T-cell (primary cell): ENCODE data around the gene SPAG17. TPM values are rescaled to one million over a fixed set of nuclear protein-coding genes. Genes with fewer than 3 reads are reported as not detected.

ENCODE experiments used
- ATAC-seq, 4 experiments: fragments of 200-7000 bp in 3 of 4; fragments of 150-1000 bp in 1 of 4; cut with Tn5 transposase; replicated peaks in 1 of 4; 1 replicate in 3 of 4; 2 replicates in 1 of 4; pipeline ENCODE4 v1.10.0; 2021; ENCODE audit warnings: moderate library complexity in 3 of 4, mild to moderate bottlenecking in 2 of 4, moderate number of reproducible peaks in 1 of 4
- CTCF ChIA-PET, 2 donors: fragments of 300-600 bp; sonication (Branson Sonifier 250); formaldehyde crosslinking; loops; one replicate each; lab custom pipeline; 2022; ENCODE audit warnings: antibody characterized with exemption in 2 of 2; lab: Charles Lee
- POLR2A ChIA-PET, 2 donors: fragments of 300-600 bp; sonication (Branson Sonifier 250); formaldehyde crosslinking; loops; one replicate each; lab custom pipeline; 2022; ENCODE audit warnings: antibody characterized with exemption in 2 of 2; lab: Charles Lee
- DNase-seq, 35 experiments: peaks; one replicate each; pipeline versions ENCODE4 v3.0.0 to v3.0.0-alpha.2; 2013 to 2023
- H3K27ac ChIP-seq: one replicate; pipeline ENCODE4 v1.5.1; 2013; ENCODE audit warnings: low read length
- H3K27me3 ChIP-seq, 2 experiments: replicated peaks in 1 of 2; 1 replicate in 1 of 2; 2 replicates in 1 of 2; pipeline versions ENCODE4 v1.6.1 to v1.7.0; 2013; ENCODE audit warnings: low read length in 1 of 2, mixed read lengths in 1 of 2; ENCODE audit not compliant: control insufficient read depth in 2 of 2, insufficient read depth in 2 of 2; ENCODE audit errors: extremely low read depth in 1 of 2
- H3K36me3 ChIP-seq, 2 donors: 1 replicate in 1 of 2; 2 replicates in 1 of 2; pipeline versions ENCODE4 v1.6.1 to v1.7.0; 2013; ENCODE audit warnings: low read length in 1 of 2; ENCODE audit not compliant: control insufficient read depth in 2 of 2, insufficient read depth in 1 of 2; ENCODE audit errors: extremely low read depth in 1 of 2
- H3K4me1 ChIP-seq, 2 experiments: 1 replicate in 1 of 2; 2 replicates in 1 of 2; pipeline versions ENCODE4 v1.6.1 to v1.7.0; 2013; ENCODE audit warnings: low read length in 2 of 2, mixed read lengths in 1 of 2; ENCODE audit not compliant: insufficient read depth in 2 of 2, control insufficient read depth in 1 of 2; ENCODE audit errors: extremely low read depth in 1 of 2
- H3K4me3 ChIP-seq, 2 donors: 1 replicate in 1 of 2; 2 replicates in 1 of 2; pipeline versions ENCODE4 v1.5.1 to v1.7.0; 2013; ENCODE audit warnings: mild to moderate bottlenecking in 2 of 2, low read length in 1 of 2, moderate library complexity in 1 of 2; ENCODE audit not compliant: control insufficient read depth in 1 of 2; ENCODE audit errors: extremely low read depth in 1 of 2
- H3K9me3 ChIP-seq: 2 replicates; pipeline ENCODE4 v1.7.0; 2013
- H3K27ac Mint-ChIP-seq, 2 donors: one replicate each; pipeline ENCODE4 v1.8.0; 2020 to 2021; ENCODE audit warnings: mild to moderate bottlenecking in 2 of 2, mixed read lengths in 2 of 2
- H3K27me3 Mint-ChIP-seq, 2 donors: one replicate each; pipeline ENCODE4 v1.8.0; 2021 to 2022; ENCODE audit warnings: mixed read lengths in 2 of 2
- H3K36me3 Mint-ChIP-seq: one replicate; pipeline ENCODE4 v1.8.0; 2021; ENCODE audit warnings: mixed read lengths
- H3K4me1 Mint-ChIP-seq, 3 donors: one replicate each; pipeline ENCODE4 v1.8.0; 2020 to 2022; ENCODE audit warnings: mixed read lengths in 3 of 3, mild to moderate bottlenecking in 1 of 3
- H3K4me3 Mint-ChIP-seq, 3 donors: one replicate each; pipeline ENCODE4 v1.8.0; 2020 to 2022; ENCODE audit warnings: mild to moderate bottlenecking in 3 of 3, mixed read lengths in 3 of 3, moderate library complexity in 3 of 3
- H3K9me3 Mint-ChIP-seq, 3 donors: one replicate each; pipeline ENCODE4 v1.8.0; 2020 to 2022; ENCODE audit warnings: mixed read lengths in 3 of 3
- WGBS: methylation state at CpG from one replicate; pipeline ENCODE4 v1.1.5; 2013; ENCODE audit warnings: missing lambda C conversion rate; ENCODE audit not compliant: insufficient coverage; 5-methylcytosine and 5-hydroxymethylcytosine counted together
- total RNA-seq, 35 experiments: library from RNA in 6 of 35; stranded (reverse) in 6 of 35; fragments of 120-200 nt in 1 of 35; gene quantifications; one replicate each; pipeline versions ENCODE4 v1.2.1 to v1.2.4 and lab custom pipeline; 2013 to 2026

The SPAG17 gene
- total RNA-seq, 5 donors from 2014 or later (not counting 1 experiment from before 2014, with no cell fraction given), result not detected

- DNase-seq (no peak), ATAC-seq (no peak)
- ChIA-PET POLR2A (no interaction called here), CTCF (no interaction called here)
- no peaks in the 10 kb centered on the region for H3K4me1 Mint-ChIP-seq
- no peak overlapping the region for H3K4me3 Mint-ChIP-seq
- no peak overlapping the region for H3K4me3 ChIP-seq
- no peaks in the 10 kb centered on the region for H3K36me3 Mint-ChIP-seq
- H3K27ac ChIP-seq, result no peak overlapping the region
- peaks cover 5 to 7% of the 10 kb centered on the region in 2 donors for H3K27me3 Mint-ChIP-seq
- 89% methylated on average over 3 of the region's 3 CpGs for WGBS
- no peaks in the 10 kb centered on the region for H3K9me3 ChIP-seq
- H3K4me1 ChIP-seq, result no peaks in the 10 kb centered on the region
- no peaks in the 10 kb centered on the region for H3K36me3 ChIP-seq
- H3K27me3 ChIP-seq, result peaks cover 0 to 9% of the 10 kb centered on the region in 2 experiments
- no peak overlapping the region for H3K27ac Mint-ChIP-seq
- H3K9me3 Mint-ChIP-seq, result no peaks in the 10 kb centered on the region
These were observed 137.3 kb downstream of the SPAG17 start for GRCh38 chr1:118047650-118048224.

- Mint-ChIP-seq H3K4me3 (no peak overlapping the region), H3K27ac (no peak overlapping the region), H3K27me3 (peaks cover 5 to 7% of the 10 kb centered on the region in 2 donors), H3K4me1 (no peaks in the 10 kb centered on the region), H3K9me3 (no peaks in the 10 kb centered on the region), H3K36me3 (no peaks in the 10 kb centered on the region)
- WGBS, result 93% methylated on average over 3 of the region's 3 CpGs
- ATAC-seq, result no peak
- H3K4me3 ChIP-seq, result no peak overlapping the region
- H3K9me3 ChIP-seq, result no peaks in the 10 kb centered on the region
- CTCF ChIA-PET, result no interaction called here
- DNase-seq, result no peak
- H3K27me3 ChIP-seq, result peaks cover 0 to 9% of the 10 kb centered on the region in 2 experiments
- H3K36me3 ChIP-seq, result no peaks in the 10 kb centered on the region
- POLR2A ChIA-PET, result no interaction called here
- no peak overlapping the region for H3K27ac ChIP-seq
- no peaks in the 10 kb centered on the region for H3K4me1 ChIP-seq
These were observed 137.9 kb downstream of the SPAG17 start for GRCh38 chr1:118047006-118047649.

GRCh38 chr1:118043624-118044023, 141.4 kb downstream of the SPAG17 start:
- H3K27ac ChIP-seq, result no peak overlapping the region
- H3K36me3 Mint-ChIP-seq, result no peaks in the 10 kb centered on the region
- CTCF ChIA-PET, result no interaction called here
- no peak for ATAC-seq
- H3K4me3 Mint-ChIP-seq, result no peak overlapping the region
- no peaks in the 10 kb centered on the region for H3K4me1 ChIP-seq
- no peak overlapping the region for H3K4me3 ChIP-seq
- no CpG with 5 or more reads among the region's 1 CpG for WGBS
- no peak for DNase-seq
- no peaks in the 10 kb centered on the region for H3K36me3 ChIP-seq
- peaks cover 0 to 7% of the 10 kb centered on the region in 2 experiments for H3K27me3 ChIP-seq
- H3K9me3 ChIP-seq, result no peaks in the 10 kb centered on the region
- no peaks in the 10 kb centered on the region for H3K4me1 Mint-ChIP-seq
- no peak overlapping the region for H3K27ac Mint-ChIP-seq
- POLR2A ChIA-PET, result no interaction called here
- H3K27me3 Mint-ChIP-seq, result peaks cover 0 to 4% of the 10 kb centered on the region in 2 donors
- H3K9me3 Mint-ChIP-seq, result no peaks in the 10 kb centered on the region

GRCh38 chr1:118042501-118042900, 142.5 kb downstream of the SPAG17 start:
- Mint-ChIP-seq H3K9me3 (no peaks in the 10 kb centered on the region), H3K4me1 (no peaks in the 10 kb centered on the region), H3K36me3 (no peaks in the 10 kb centered on the region), H3K27me3 (peaks cover 0 to 4% of the 10 kb centered on the region in 2 donors), H3K27ac (no peak overlapping the region), H3K4me3 (no peak overlapping the region)
- ChIA-PET CTCF (no interaction called here), POLR2A (no interaction called here)
- no peaks in the 10 kb centered on the region for H3K9me3 ChIP-seq
- no peaks in the 10 kb centered on the region for H3K4me1 ChIP-seq
- no peaks in the 10 kb centered on the region for H3K36me3 ChIP-seq
- no peak for DNase-seq
- H3K4me3 ChIP-seq, result no peak overlapping the region
- H3K27ac ChIP-seq, result no peak overlapping the region
- no CpG with 5 or more reads among the region's 2 CpGs for WGBS
- H3K27me3 ChIP-seq, result peaks cover 0 to under 1% of the 10 kb centered on the region in 2 experiments
- ATAC-seq, result no peak

GRCh38 chr1:118039170-118039569, 145.9 kb downstream of the SPAG17 start:
- H3K4me1 ChIP-seq, result no peaks in the 10 kb centered on the region
- no peaks in the 10 kb centered on the region for H3K9me3 Mint-ChIP-seq
- no peaks in the 10 kb centered on the region for H3K27me3 ChIP-seq
- H3K4me3 ChIP-seq, result no peak overlapping the region
- H3K36me3 Mint-ChIP-seq, result no peaks in the 10 kb centered on the region
- ChIA-PET POLR2A (no interaction called here), CTCF (no interaction called here)
- H3K9me3 ChIP-seq, result no peaks in the 10 kb centered on the region
- no peaks in the 10 kb centered on the region for H3K4me1 Mint-ChIP-seq
- H3K36me3 ChIP-seq, result no peaks in the 10 kb centered on the region
- WGBS, result no CpG with 5 or more reads among the region's 3 CpGs
- peaks cover 4 to 5% of the 10 kb centered on the region in 2 donors for H3K27me3 Mint-ChIP-seq
- no peak overlapping the region for H3K27ac Mint-ChIP-seq
- H3K4me3 Mint-ChIP-seq, result no peak overlapping the region
- DNase-seq, result no peak
- no peak overlapping the region for H3K27ac ChIP-seq
- no peak for ATAC-seq

- POLR2A ChIA-PET, result no interaction called here
- Histone ChIP-seq H3K36me3 (no peaks in the 10 kb centered on the region), H3K27ac (no peak overlapping the region), H3K27me3 (no peaks in the 10 kb centered on the region), H3K4me1 (no peaks in the 10 kb centered on the region), H3K9me3 (no peaks in the 10 kb centered on the region), H3K4me3 (no peak overlapping the region)
- Mint-ChIP-seq H3K36me3 (no peaks in the 10 kb centered on the region), H3K4me1 (no peaks in the 10 kb centered on the region), H3K9me3 (no peaks in the 10 kb centered on the region), H3K27ac (no peak overlapping the region), H3K4me3 (no peak overlapping the region), H3K27me3 (peaks cover 14 to 15% of the 10 kb centered on the region in 2 donors)
- DNase-seq (no peak), ATAC-seq (no peak)
- WGBS, result no CpG with 5 or more reads among the region's 1 CpG
- CTCF ChIA-PET, result no interaction called here
These were observed 152.1 kb downstream of the SPAG17 start for GRCh38 chr1:118032883-118033282.
